Measurements from ENCODE around the gene LAMC2. TPM values are rescaled to one million over a fixed set of nuclear protein-coding genes. Genes with fewer than 3 reads are reported as not detected.

LAMC2 gene
- total and polyA plus RNA-seq, 2 of the 13 experiments (the other 11 are each of a cell fraction or from before 2014, with no cell fraction given): 0.03 TPM; not detected in 1

- TF ChIP-seq KIAA2018 (CRISPR knock-in tag; IDR thresholded peaks at IDR 0.05; ENCODE audit: borderline replicate concordance): no peak
- no peak for TF ChIP-seq NFATC3 (CRISPR knock-in tag; IDR thresholded peaks at IDR 0.05)
- no peak for TF ChIP-seq JARID2 (CRISPR knock-in tag; IDR thresholded peaks at IDR 0.05; ENCODE audit: insufficient replicate concordance)
- no peak for TF ChIP-seq CREB3 (CRISPR knock-in tag; IDR thresholded peaks at IDR 0.05)
These were observed 19.6 kb upstream of the LAMC2 start (continued) for GRCh38 chr1:183166454-183166853.
